GM18511 (cell line): ENCODE measurements around the gene TBCC.

Experiments used
- ATAC-seq: cut with Tn5 transposase; IDR thresholded peaks from one replicate; pipeline ENCODE4 v1.9.1; 2021; ENCODE audit warnings: mild to moderate bottlenecking, moderate library complexity; ENCODE audit not compliant: unreplicated experiment

The TBCC gene

DNA sequence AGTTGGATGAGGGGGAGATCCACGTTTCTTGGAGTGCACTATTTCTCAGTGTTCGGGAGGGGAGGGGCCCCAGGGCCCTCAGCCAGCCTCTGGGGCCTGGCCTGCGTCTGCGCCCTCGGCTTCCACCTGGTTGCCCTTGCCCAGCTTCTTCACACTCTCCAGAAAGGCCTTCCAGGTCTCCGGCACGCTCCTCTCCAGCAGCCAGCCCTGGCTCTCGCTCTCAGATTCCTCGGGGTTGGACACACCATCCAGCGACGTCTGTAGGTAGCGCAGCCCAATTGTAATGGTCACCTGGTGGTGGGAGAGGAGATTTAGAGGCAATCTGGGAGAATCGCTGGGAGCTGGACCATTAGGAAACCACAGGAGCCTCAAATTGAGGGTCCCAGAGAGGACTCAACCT, 47.7 kb downstream of the TBCC start:
- ATAC-seq: no peak

DNA sequence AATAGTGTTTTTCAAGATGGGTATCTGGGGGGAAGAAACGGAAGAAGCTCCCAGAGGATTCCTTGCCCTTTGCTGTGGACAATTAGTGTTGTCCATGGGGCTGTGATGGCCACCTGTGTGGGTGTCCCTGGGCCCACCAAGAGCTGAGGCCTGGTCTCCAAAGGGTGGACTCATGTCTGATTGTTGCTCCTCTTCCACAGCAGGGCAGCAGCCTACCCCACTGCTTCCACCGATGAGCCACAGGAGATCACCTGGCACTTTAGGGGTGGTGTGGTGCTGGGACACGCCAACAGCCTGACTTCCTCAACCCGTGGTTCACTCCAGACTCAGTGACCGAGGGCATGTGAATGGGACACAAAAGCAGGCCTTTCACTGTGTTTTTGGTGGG, 48.6 kb downstream of the TBCC start:
- ATAC-seq: no peak

DNA sequence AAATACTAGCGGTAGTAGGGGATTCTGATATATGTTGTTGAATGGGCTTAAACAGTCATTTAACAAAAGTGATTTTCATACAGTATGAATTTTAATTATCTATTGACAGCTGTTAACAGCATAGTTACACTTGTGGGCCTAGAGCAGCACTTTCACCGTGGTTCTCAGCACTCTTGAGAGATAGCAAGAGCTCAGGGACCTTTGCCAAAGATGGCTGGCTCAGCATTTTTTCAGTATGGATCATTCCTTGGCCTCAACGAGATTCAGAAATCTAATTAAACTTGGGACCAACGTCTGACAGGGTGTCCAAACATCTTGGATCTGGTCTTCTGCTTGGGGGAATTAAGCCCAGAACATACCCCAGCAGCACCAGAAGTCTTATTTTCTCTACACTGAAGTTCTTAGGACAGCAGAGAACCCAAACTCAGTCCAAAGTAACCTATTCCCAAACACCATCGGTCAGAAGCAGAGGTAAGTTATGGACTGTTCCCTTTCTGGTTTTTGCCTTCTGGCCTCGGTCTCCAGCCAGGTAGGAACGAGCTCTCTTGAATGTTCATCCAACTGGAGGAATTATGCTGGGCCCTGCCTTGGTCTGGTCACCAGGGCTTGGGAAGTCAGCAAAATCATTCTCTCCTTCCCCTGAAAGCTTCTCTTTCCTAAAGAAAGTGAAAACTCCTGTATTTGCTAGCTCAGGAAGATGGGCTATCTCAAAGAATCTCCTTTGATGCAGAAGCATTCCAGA, 49.2 kb downstream of the TBCC start:
- ATAC-seq: no peak

DNA sequence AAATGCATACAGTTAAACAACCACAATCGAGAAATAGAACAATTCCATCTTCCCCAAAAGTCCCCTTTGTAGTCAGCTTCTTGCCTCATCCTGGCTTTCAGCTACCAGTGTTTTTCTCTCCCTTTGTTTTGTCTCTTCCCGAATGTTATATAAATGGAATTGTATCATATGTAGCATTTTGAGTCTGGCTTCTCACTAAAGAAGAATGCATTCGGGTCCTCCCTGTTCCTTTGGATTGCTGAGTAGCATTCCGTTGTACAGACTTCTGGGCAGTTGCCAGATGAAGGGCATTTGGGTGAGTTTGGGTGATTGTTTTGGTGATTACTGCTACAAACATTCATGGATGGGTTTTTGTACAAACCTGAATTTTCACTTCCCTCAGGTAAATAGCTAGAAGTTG, 51.3 kb downstream of the TBCC start:
- ATAC-seq: no peak
